Measurements from ENCODE around the gene BFSP2. TPM values are rescaled to one million over a fixed set of nuclear protein-coding genes. Genes with fewer than 3 reads are reported as not detected.

Gene BFSP2
- total and polyA plus RNA-seq, 3 donors from 2014 or later, result not detected

- DNase-seq, result no peak
- Histone ChIP-seq H3K9me3 (no peaks in the 10 kb centered on the region), H3K27me3 (no peaks in the 10 kb centered on the region), H3K36me3 (ENCODE audit: low read depth, missing control alignments) (no peaks in the 10 kb centered on the region), H3K4me1 (no peaks in the 10 kb centered on the region), H3K27ac (no peak overlapping the region), H3K4me3 (no peak overlapping the region)
- intact Hi-C loops (cut with DNase I; ENCODE audit: low total_unique reads), result no loop called here
- WGBS, 2 donors, result 77 to 83% methylated on average over 3 of the region's 3 CpGs
- TF ChIP-seq POLR2A (IDR thresholded peaks at IDR 0.05) (no peak), CTCF (IDR thresholded peaks at IDR 0.05) (no peak)
Observed at GRCh38 chr3:133404920-133405319, 5.1 kb downstream of the BFSP2 start.

GRCh38 chr3:133408366-133408765, 8.5 kb downstream of the BFSP2 start:
- TF ChIP-seq CTCF (IDR thresholded peaks at IDR 0.05), result no peak
- TF ChIP-seq POLR2A (IDR thresholded peaks at IDR 0.05), result no peak
- Histone ChIP-seq H3K36me3 (ENCODE audit: low read depth, missing control alignments) (no peaks in the 10 kb centered on the region), H3K4me3 (no peak overlapping the region), H3K4me1 (no peaks in the 10 kb centered on the region), H3K27me3 (no peaks in the 10 kb centered on the region), H3K27ac (no peak overlapping the region), H3K9me3 (no peaks in the 10 kb centered on the region)
- intact Hi-C loops (cut with DNase I; ENCODE audit: low total_unique reads), result no loop called here
- 83 to 92% methylated on average over 2 of the region's 2 CpGs for WGBS, 2 donors
- no peak for DNase-seq

- TF ChIP-seq CTCF (IDR thresholded peaks at IDR 0.05), result no peak
- no peak for TF ChIP-seq POLR2A (IDR thresholded peaks at IDR 0.05)
- Histone ChIP-seq H3K36me3 (ENCODE audit: low read depth, missing control alignments) (no peaks in the 10 kb centered on the region), H3K9me3 (no peaks in the 10 kb centered on the region), H3K27me3 (no peaks in the 10 kb centered on the region), H3K27ac (no peak overlapping the region), H3K4me1 (no peaks in the 10 kb centered on the region), H3K4me3 (no peak overlapping the region)
- intact Hi-C loops (cut with DNase I; ENCODE audit: low total_unique reads), result no loop called here
- 52 to 63% methylated on average over 2 of the region's 2 CpGs for WGBS, 2 donors
- DNase-seq, result no peak
Observed at GRCh38 chr3:133408961-133409360, 9.1 kb downstream of the BFSP2 start.

GRCh38 chr3:133410191-133410892, 10.5 kb downstream of the BFSP2 start:
- Histone ChIP-seq H3K4me3 (no peak overlapping the region), H3K27me3 (no peaks in the 10 kb centered on the region), H3K4me1 (no peaks in the 10 kb centered on the region), H3K27ac (no peak overlapping the region), H3K36me3 (ENCODE audit: low read depth, missing control alignments) (no peaks in the 10 kb centered on the region), H3K9me3 (no peaks in the 10 kb centered on the region)
- no peak for DNase-seq
- intact Hi-C loops (cut with DNase I; ENCODE audit: low total_unique reads), result no loop called here
- TF ChIP-seq POLR2A (IDR thresholded peaks at IDR 0.05) (no peak), CTCF (IDR thresholded peaks at IDR 0.05) (no peak)
- WGBS, 2 donors, result 57 to 67% methylated on average over 14 to 17 of the region's 17 CpGs
